Brain pericyte (primary cell): ENCODE measurements around the gene TPRG1.

Source experiments
- DNase-seq: peaks from one replicate; pipeline ENCODE4 v3.0.0-alpha.2; 2012; ENCODE audit warnings: low read depth, low spot score

The TPRG1 gene

DNA sequence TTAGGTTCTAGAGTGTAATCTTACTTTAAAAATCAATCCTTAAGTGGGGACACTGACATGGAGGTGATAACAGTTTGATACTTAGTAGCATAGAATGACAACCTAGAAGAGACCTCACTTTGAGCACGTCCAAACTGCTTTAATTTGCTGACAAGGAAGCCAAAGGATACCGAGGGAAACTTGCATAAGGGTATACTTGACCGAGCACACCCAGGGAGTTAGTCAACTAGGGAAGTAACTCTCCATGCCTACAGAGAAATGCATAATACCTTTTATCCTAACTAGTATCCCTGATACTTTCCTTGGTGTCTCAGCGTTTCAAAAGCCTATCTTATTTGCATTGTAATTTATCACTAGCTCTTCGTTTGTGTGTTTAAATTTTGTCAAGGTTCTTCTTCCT lies 5.5 kb upstream of the TPRG1 start:
- no peak for DNase-seq

- no peak for DNase-seq
These were observed 4.6 kb upstream of the TPRG1 start for GRCh38 chr3:189167027-189167766.

DNA sequence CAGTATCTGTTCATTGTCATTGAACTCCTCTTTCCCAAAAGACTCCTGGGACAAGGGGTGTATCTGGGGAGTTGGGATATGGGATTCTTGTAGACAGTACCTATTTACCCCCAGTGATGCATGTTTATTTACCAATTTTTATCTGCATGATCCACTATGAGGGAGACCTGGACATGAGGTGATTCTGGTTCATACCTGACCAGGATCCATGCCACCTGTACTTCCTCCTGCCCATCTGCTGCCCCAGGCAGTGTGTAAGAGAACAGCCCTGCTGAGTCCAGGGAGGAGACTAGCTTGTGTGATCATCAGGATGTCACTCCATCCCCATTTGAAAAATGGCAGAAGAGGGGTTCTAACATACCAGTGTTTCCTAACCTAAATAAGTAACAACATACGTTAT lies 3.1 kb upstream of the TPRG1 start:
- DNase-seq, result no peak

DNA sequence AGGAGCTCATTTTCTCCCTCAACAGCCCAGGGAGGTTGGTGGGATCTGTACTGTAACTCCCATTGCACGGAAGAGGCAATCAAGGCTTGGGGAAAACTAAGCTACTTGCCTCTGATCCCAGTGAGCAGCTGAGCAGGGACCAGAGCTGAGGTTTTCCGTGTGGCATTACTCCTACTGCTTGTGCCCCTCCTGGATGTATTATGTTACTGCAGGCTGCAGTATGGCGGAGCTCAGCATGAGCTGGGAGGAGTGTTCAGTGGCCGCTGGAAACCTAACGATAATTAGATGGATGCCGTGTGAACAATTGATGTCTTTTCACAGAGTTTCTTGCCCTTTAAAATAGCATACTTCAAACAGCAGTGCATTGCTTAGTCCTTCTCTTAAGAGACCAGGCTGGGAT lies 2.0 kb upstream of the TPRG1 start:
- DNase-seq, result no peak

DNA sequence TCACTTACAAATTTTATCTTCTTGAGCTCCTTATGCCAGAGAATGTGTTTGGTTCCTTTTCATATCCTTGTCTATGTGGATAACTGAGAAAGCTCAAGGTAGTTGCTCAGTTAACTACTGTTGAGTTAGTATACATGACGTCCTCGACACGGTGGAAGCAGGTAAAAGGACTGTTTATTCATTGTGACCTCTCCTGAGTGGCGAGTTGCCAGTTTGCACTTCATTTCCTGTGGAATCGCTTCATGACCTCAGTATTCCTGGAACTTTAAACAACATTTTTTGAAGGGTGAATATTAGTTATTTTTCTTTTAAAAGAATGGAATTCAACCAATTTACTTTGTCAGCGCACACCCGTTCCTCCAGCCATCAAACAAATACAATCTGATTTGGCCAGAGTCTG lies 1.2 kb upstream of the TPRG1 start:
- DNase-seq, result no peak

GRCh38 chr3:189172668-189173419 lies 1.1 kb downstream of the TPRG1 start:
- DNase-seq, result no peak

GRCh38 chr3:189184566-189184965 lies 12.8 kb downstream of the TPRG1 start:
- DNase-seq, result no peak

DNA sequence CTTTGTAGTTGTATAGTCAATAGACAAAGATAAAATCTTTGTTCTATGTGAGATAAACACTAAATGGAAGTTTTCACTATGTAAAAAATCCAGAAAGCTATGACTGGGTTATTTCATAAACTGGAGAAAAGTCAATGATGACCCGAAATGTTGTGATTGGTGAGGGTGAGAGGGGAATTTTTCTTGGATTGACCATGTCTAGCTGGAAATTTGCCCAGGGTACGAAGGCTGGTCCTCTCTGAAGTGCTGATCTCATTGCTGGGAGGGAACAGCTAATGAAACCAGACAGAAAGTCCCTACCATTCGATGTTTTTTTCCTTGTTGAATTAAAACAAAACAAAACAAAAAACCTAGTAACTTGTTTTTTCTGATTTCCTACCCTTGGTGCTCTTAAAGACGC lies 14.3 kb downstream of the TPRG1 start:
- DNase-seq, result no peak

DNA sequence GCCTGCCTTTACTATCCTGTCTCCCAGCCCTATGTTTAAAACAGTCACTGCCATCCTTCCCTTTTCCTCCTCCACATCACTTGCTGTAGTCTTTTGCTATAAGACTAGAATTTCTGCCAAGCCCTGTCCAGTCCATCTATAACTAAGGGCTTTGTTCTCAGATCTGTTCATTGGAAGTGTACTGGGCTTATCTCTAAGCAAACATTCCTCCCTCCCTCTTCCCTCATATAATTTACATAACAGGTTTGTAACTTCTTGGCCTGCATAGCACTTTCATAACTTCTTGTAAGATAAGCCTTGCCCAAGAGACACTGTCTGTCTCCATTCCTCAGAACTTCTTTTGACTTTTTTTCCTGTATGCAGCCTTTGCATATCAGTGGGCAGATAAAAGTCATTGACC lies 16.7 kb downstream of the TPRG1 start:
- DNase-seq, result no peak

DNA sequence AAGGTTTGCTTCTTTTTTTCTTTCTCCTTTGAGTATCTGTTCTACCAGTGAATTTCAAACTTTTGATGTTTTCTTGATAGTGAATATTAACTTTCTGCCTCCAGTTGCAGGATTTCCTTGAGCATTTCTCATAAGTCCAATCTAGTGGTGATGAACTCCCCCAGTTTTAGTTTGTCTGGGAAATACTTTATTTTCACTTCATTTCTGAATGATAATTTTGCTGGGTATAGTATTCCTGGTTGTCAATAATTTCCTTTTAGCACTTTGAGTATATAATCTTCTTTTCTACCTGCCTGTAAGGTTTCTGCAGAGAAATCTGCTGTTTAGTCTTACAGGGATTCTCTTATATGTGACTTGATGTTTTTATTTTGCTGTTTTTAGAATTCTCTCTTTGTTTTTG lies 21.0 kb downstream of the TPRG1 start:
- no peak for DNase-seq

GRCh38 chr3:189195302-189195701 lies 23.5 kb downstream of the TPRG1 start:
- DNase-seq, result peak; percentile 15

- DNase-seq, result no peak
These were observed 30.3 kb downstream of the TPRG1 start for GRCh38 chr3:189202106-189202505.

DNA sequence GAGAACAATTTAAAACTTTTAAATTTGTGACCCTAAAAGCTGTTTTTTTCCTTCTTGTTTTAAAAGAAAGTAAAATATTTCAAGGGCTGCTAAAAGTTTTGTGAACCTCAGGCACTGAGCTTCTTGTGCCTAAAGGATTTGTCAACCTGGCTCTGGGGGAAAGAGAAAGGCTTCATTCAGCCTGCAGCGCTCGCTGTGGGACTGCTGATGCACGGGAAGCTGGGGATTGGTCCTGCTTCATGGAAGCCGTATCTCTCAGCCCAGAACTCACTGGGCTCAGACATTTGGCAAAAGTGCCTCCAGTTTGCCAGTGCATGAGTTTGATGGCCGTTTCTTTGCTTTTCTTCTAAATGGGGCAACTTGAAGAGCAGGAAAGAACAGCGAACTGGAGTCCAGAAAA lies 30.8 kb downstream of the TPRG1 start:
- DNase-seq, result no peak

DNA sequence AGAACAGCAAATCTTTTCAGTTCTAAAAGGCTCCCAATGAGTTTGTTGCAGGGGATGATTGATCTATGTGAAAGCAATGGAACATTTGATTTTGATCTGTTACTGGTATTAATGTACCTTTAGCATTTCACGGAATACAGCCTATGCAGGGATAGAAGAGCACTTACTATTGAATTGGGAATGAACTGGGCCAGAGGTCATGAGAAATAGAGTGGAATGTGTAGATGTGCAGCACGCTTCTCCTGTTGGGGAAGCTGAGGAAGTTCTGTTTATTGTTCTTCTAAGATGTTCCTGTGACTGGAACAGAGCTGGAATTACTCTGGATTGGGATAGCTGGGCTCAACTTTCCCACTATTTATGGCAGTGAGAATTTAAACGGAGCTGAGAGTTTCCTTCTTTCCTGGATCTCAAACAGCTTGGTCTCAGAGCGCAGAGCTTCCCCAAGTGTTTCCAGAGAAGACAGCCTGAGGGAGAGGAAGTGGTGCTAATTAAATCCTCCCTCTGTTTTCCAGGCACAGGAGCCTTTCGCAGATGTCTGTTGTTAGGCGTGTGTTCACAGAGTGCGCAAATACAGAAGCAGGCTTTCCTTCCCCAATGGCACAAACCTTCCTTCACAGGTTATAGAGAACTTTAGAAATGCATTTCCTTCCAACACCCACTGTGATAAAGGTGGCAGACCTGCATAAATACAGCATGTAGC lies 32.5 kb downstream of the TPRG1 start:
- no peak for DNase-seq

GRCh38 chr3:189204937-189205336 lies 33.2 kb downstream of the TPRG1 start:
- no peak for DNase-seq

- no peak for DNase-seq
These were observed 38.5 kb downstream of the TPRG1 start for GRCh38 chr3:189210251-189210770.

GRCh38 chr3:189212681-189213080 lies 40.9 kb downstream of the TPRG1 start:
- no peak for DNase-seq

GRCh38 chr3:189214651-189215050 lies 42.9 kb downstream of the TPRG1 start:
- DNase-seq, result no peak

DNA sequence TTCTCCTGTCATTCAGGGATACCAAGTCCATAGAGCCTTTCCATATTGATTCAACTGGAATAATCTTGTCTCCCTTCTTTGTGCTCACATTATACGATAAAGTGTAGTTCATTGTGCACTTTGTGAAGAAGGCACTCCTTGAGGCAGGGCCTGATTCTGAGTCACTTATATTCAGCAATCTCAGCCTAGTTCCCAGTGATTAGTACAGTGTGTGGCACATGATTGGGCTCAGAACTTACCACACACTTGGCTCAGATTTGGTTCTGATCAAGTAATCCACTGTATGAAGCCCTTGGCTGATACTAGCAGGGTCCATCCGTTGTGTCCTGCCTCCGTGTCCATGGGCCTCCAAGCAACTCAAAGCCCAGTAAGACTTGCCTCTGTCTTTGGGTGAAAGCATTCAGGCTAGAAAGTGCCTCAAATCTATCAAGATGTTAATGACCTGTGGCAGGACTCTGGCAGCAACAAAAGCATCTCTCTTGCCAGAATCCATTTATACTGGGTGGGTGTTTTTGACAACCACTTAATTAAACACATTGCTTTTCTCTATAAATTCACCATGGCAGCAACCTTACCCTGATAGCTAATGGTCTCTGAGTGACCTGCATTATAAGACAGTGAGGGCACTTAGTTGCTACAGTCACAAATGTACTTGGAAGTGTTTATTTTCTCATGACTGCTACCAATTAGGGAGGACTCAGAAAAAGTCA lies 51.3 kb downstream of the TPRG1 start:
- DNase-seq, result no peak

DNA sequence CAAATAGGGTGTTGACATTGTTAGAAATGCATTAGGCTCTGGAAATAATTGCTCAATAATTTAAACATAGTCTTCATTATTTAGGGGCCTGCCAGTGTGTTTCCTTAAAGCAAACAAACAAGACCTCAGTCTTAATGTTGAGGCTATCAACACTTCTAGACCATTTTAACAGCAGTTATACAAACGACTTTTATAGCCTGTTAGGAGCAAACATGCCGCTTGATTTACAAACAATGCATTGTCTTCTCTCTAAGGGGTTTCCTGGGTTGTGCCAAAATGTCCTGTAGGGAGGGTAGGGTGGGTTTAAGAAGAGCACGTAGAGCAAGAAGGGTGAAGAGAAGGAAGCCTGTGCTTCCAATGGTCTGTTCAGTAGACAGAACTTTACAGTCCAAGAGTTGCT lies 53.7 kb downstream of the TPRG1 start:
- DNase-seq, result no peak

DNA sequence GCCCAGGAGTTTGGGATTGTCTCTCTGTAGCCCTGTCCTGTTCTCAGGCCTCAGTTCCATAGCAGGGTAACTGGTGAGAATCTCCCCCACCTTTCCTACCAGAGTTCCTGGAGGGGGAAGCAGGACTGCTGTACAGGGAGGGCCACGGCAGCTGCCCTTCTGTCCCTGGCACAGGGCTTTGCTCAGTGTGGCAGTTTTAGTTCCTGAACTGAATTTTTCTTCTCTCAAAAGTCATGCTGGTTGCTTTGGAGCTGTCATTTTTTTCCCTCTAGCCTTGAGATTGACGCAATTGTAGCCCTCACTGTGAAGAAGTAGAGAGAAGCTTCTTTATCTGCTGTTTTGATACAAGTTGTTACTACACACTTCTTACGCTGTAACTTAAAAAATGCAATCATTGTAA lies 55.5 kb downstream of the TPRG1 start:
- no peak for DNase-seq
